Lung (tissue), 12 donors: ENCODE results near the gene PIBF1. TPM values are rescaled to one million over a fixed set of nuclear protein-coding genes. Genes with fewer than 3 reads are reported as not detected.

Experiments used
- ATAC-seq: fragments of 200-7000 bp; cut with Tn5 transposase; one replicate; pipeline ENCODE4 v1.9.1; 2020; ENCODE audit warnings: moderate number of reproducible peaks; ENCODE audit not compliant: insufficient read depth, low FRiP score
- DNase-seq, 3 donors: peaks; one replicate each; pipeline ENCODE4 v3.0.0-alpha.2; 2013 to 2017
- H3K27ac ChIP-seq, 2 donors: one replicate each; pipeline ENCODE4 v1.5.1; 2013; ENCODE audit warnings: mild to moderate bottlenecking in 2 of 2, moderate library complexity in 2 of 2, control low read depth in 1 of 2, inconsistent platforms in 1 of 2, low read depth in 1 of 2, low read length in 1 of 2
- H3K27me3 ChIP-seq, 3 donors: one replicate each; pipeline ENCODE4 v1.5.1; 2013; ENCODE audit warnings: low read length in 2 of 3; ENCODE audit not compliant: control insufficient read depth in 3 of 3, insufficient read depth in 3 of 3
- H3K36me3 ChIP-seq, 4 donors: one replicate each; pipeline ENCODE4 v1.5.1; 2013; ENCODE audit warnings: low read length in 4 of 4, mild to moderate bottlenecking in 1 of 4, moderate library complexity in 1 of 4; ENCODE audit not compliant: control insufficient read depth in 4 of 4, insufficient read depth in 4 of 4
- H3K4me1 ChIP-seq, 5 donors: one replicate each; pipeline ENCODE4 v1.5.1; 2013; ENCODE audit warnings: low read length in 5 of 5, mild to moderate bottlenecking in 2 of 5, moderate library complexity in 1 of 5; ENCODE audit not compliant: control insufficient read depth in 5 of 5, insufficient read depth in 5 of 5
- H3K4me3 ChIP-seq: one replicate; pipeline ENCODE4 v1.5.1; 2013; ENCODE audit warnings: mild to moderate bottlenecking, control low read depth, moderate library complexity
- H3K9ac ChIP-seq, 2 donors: one replicate each; pipeline ENCODE4 v1.5.1; 2013; ENCODE audit warnings: low read length in 2 of 2, control low read depth in 1 of 2; ENCODE audit not compliant: insufficient read depth in 1 of 2
- H3K9me3 ChIP-seq, 4 donors: one replicate each; pipeline ENCODE4 v1.5.1; 2013; ENCODE audit warnings: low read length in 3 of 4, mild to moderate bottlenecking in 1 of 4, moderate library complexity in 1 of 4; ENCODE audit not compliant: control insufficient read depth in 4 of 4, insufficient read depth in 3 of 4
- WGBS, 2 donors: extraction: QIAGEN DNeasy Blood & Tissue Kit; methylation state at CpG; one replicate each; pipeline ENCODE4 v1.1.7; 2013; 5-methylcytosine and 5-hydroxymethylcytosine counted together
- polyA plus RNA-seq, 2 donors: library from polyadenylated mRNA; stranded (reverse); fragments of 200-250 nt; gene quantifications; one replicate each; pipeline ENCODE4 v1.2.1, GENCODE V29; 2013
- total RNA-seq, 2 donors: library from RNA; depleted of rRNA in 1 of 2; stranded (reverse); fragments of >200 nt in 1 of 2; gene quantifications; one replicate each; pipeline ENCODE4 v1.2.1, GENCODE V29; 2014 to 2021
- TF ChIP-seq, protein P1 (sequence below): IDR thresholded peaks from 2 replicates; pipeline ENCODE4 v1.5.1; 2012; ENCODE audit warnings: mild to moderate bottlenecking; ENCODE audit errors: control extremely low read depth, extremely low read depth
- donor health status: control.
- donor health status: control.
- donor health status: Bipolar disorder and iron deficiency.
- donor health status: healthy.
- donor health status: DM: yes; HTN: yes; CAD: no.

PIBF1 gene
- total and polyA plus RNA-seq, 4 donors = 8.4 to 61.1 (median 25.6) TPM

DNA sequence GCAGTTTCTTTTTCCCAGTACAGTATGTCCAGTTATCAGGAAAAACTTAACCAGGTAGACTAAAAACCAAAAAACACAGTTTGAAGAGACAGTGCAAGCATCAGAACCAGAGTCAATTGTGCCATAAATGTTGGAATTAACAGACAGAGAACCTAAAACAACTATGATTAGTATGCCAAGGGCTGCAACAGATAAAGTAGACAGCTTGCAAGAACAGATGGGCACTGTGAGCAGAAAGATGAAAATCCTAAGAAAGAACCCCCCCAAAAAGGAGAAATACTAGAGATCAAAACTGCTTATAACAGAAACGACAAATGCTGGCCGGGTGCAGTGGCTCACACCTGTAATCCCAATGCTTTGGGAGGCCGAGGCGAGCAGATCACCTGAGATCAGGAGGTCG, 229.8 kb downstream of the PIBF1 start:
- no peaks in the 10 kb centered on the region for H3K9me3 ChIP-seq
- H3K27ac ChIP-seq = no peak overlapping the region
- H3K4me1 ChIP-seq = no peaks in the 10 kb centered on the region
- no peak for DNase-seq
- H3K27me3 ChIP-seq = no peaks in the 10 kb centered on the region
- WGBS, 2 donors = 91 to 97% methylated on average over 5 of the region's 5 CpGs
- no peak overlapping the region for H3K9ac ChIP-seq
- H3K4me3 ChIP-seq = no peak overlapping the region
- H3K36me3 ChIP-seq = peaks cover 1 to 6% (median 4%) of the 10 kb centered on the region in 4 donors
- no peak for ATAC-seq
- TF ChIP-seq, protein P1, sequence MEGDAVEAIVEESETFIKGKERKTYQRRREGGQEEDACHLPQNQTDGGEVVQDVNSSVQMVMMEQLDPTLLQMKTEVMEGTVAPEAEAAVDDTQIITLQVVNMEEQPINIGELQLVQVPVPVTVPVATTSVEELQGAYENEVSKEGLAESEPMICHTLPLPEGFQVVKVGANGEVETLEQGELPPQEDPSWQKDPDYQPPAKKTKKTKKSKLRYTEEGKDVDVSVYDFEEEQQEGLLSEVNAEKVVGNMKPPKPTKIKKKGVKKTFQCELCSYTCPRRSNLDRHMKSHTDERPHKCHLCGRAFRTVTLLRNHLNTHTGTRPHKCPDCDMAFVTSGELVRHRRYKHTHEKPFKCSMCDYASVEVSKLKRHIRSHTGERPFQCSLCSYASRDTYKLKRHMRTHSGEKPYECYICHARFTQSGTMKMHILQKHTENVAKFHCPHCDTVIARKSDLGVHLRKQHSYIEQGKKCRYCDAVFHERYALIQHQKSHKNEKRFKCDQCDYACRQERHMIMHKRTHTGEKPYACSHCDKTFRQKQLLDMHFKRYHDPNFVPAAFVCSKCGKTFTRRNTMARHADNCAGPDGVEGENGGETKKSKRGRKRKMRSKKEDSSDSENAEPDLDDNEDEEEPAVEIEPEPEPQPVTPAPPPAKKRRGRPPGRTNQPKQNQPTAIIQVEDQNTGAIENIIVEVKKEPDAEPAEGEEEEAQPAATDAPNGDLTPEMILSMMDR = no peak

DNA sequence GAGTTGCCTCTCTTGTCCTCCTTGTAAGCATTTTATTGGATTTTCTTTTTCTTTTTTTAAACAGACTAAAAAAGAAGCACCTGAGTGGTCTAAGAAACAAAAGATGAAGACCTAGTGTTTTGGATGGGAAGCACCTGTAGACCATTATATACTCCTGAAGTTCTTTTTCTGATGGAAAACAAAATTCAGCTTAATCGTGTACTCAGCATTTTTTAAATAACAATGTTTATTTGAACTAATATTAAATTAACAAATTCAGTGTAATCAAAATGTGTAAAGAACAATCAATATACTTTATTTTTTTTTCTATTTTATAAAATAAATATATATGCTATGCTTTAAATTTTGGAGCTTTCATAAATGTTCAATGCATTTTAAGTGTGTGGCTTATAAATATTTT, 233.9 kb downstream of the PIBF1 start:
- Histone ChIP-seq H3K4me1 (no peaks in the 10 kb centered on the region), H3K27ac (no peak overlapping the region), H3K9me3 (no peaks in the 10 kb centered on the region), H3K27me3 (no peaks in the 10 kb centered on the region), H3K36me3 (peaks cover 0 to 8% (median 5%) of the 10 kb centered on the region in 4 donors), H3K4me3 (no peak overlapping the region), H3K9ac (no peak overlapping the region)
- WGBS, 2 donors = 90 to 100% methylated on average over 1 of the region's 1 CpG
- DNase-seq (no peak), ATAC-seq (no peak)
- TF ChIP-seq, protein P1 = no peak

DNA sequence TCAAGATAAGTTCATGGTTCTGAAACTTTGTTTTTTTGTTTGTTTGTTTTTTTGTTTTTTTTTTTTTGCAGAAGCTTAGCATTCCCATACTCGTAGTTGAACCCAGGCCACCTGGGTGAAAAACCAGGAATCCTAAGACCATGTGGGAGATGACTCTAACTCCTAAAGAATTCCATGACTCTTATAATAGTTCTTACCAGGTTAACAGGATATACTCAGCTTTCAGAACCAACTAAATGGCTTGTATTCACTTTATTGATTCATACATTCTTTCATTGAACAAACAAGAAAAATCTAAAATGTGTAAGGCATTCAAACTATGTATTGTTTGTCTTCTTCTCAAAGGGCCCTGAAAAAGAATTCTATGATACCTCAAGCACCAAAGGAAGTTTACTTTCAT, 236.4 kb downstream of the PIBF1 start:
- Histone ChIP-seq H3K4me1 (no peaks in the 10 kb centered on the region), H3K27me3 (no peaks in the 10 kb centered on the region), H3K9ac (no peak overlapping the region), H3K4me3 (no peak overlapping the region), H3K9me3 (no peaks in the 10 kb centered on the region), H3K27ac (no peak overlapping the region), H3K36me3 (peaks cover 0 to 8% (median 5%) of the 10 kb centered on the region in 4 donors)
- TF ChIP-seq, protein P1 = no peak
- DNase-seq (no peak), ATAC-seq (no peak)
- WGBS, 2 donors = 78 to 85% methylated on average over 1 of the region's 1 CpG
